OCI-LY1 (cell line): ENCODE measurements around the gene MLX.

ENCODE experiments used
- H2AFZ ChIP-seq: fragments of 200-600 bp; sonication (generic), shearing (Covaris generic); 2 replicates; pipeline ENCODE4 v1.6.0; 2014; ENCODE audit warnings: antibody characterized with exemption, mild to moderate bottlenecking, low read length
- H3F3A ChIP-seq: fragments of 200-600 bp; sonication (generic), shearing (Covaris generic); 2 replicates; pipeline ENCODE4 v1.6.0; 2014; ENCODE audit warnings: mild to moderate bottlenecking, antibody characterized with exemption, low read length, moderate library complexity; ENCODE audit not compliant: insufficient read depth
- H3K27ac ChIP-seq: fragments of 200-600 bp; sonication (generic); 2 replicates; pipeline ENCODE4 v1.5.1; 2014; ENCODE audit warnings: low read length, mixed run types, mild to moderate bottlenecking, low read depth; ENCODE audit not compliant: poor library complexity, severe bottlenecking
- H3K27me3 ChIP-seq: fragments of 200-600 bp; sonication (generic); 2 replicates; pipeline ENCODE4 v1.6.0; 2014; ENCODE audit warnings: antibody characterized with exemption, mild to moderate bottlenecking, low read length, moderate library complexity; ENCODE audit not compliant: insufficient read depth
- H3K36me3 ChIP-seq: fragments of 200-600 bp; sonication (generic); 2 replicates; pipeline ENCODE4 v1.6.1; 2014; ENCODE audit warnings: mild to moderate bottlenecking, antibody characterized with exemption, low read length, moderate library complexity, mixed read lengths; ENCODE audit not compliant: insufficient read depth
- H3K4me1 ChIP-seq: fragments of 200-600 bp; sonication (generic); 2 replicates; pipeline ENCODE4 v1.5.1; 2014; ENCODE audit warnings: mild to moderate bottlenecking, low read length, moderate library complexity; ENCODE audit not compliant: insufficient read depth, severe bottlenecking
- H3K4me2 ChIP-seq: fragments of 200-600 bp; sonication (generic), shearing (Covaris generic); 2 replicates; pipeline ENCODE4 v1.6.1; 2014; ENCODE audit warnings: low read length
- H3K4me3 ChIP-seq: fragments of 200-600 bp; sonication (generic); 2 replicates; pipeline ENCODE4 v1.5.1; 2014; ENCODE audit warnings: low read length, low read depth, mild to moderate bottlenecking, mixed read lengths; ENCODE audit not compliant: poor library complexity, severe bottlenecking
- H3K79me2 ChIP-seq: fragments of 200-600 bp; shearing (Covaris generic); 2 replicates; pipeline ENCODE4 v1.6.1; 2016; ENCODE audit warnings: mixed run types, low read length, mixed read lengths; ENCODE audit not compliant: insufficient read depth
- H3K9ac ChIP-seq: fragments of 200-600 bp; sonication (generic), shearing (Covaris generic); 2 replicates; pipeline ENCODE4 v1.6.1; 2014; ENCODE audit warnings: mild to moderate bottlenecking, low read length, mixed read lengths
- H3K9me2 ChIP-seq: fragments of 200-600 bp; sonication (generic), shearing (Covaris generic); 2 replicates; pipeline ENCODE4 v1.6.1; 2014; ENCODE audit warnings: low read depth, mild to moderate bottlenecking, low read length, mixed read lengths
- H3K9me3 ChIP-seq: fragments of 200-600 bp; shearing (Covaris generic); 2 replicates; pipeline ENCODE4 v1.6.1; 2014; ENCODE audit warnings: low read length, mixed read lengths
- H4K20me1 ChIP-seq: fragments of 200-600 bp; sonication (generic), shearing (Covaris generic); 2 replicates; pipeline ENCODE4 v1.6.0; 2016; ENCODE audit warnings: mild to moderate bottlenecking, low read length; ENCODE audit not compliant: insufficient read depth
- CTCF ChIP-seq: fragments of 200-600 bp; sonication (generic), shearing (Covaris generic); IDR thresholded peaks from 2 replicates; pipeline ENCODE4 v1.5.1; 2017; ENCODE audit warnings: mild to moderate bottlenecking, antibody characterized with exemption, low read length, moderate library complexity, mixed read lengths
- EZH2 ChIP-seq: fragments of 200-600 bp; sonication (generic), shearing (Covaris generic); IDR thresholded peaks from 2 replicates; pipeline ENCODE4 v1.8.0; 2017; ENCODE audit warnings: borderline replicate concordance, mixed run types, mild to moderate bottlenecking, antibody characterized with exemption, low read length, moderate library complexity, mixed read lengths

The MLX gene

GRCh38 chr17:42563543-42563942 lies 3.4 kb upstream of the MLX start:
- H3K27me3 ChIP-seq: no peaks in the 10 kb centered on the region
- no peaks in the 10 kb centered on the region for H3K79me2 ChIP-seq
- no peak overlapping the region for H2AFZ ChIP-seq
- H3K4me3 ChIP-seq: peak overlapping the region; percentile 96
- no peaks in the 10 kb centered on the region; the same call in 1 of the 2 replicates for H3F3A ChIP-seq
- peaks cover 46% of the 10 kb centered on the region for H3K4me1 ChIP-seq
- H3K27ac ChIP-seq: no peak overlapping the region
- peak overlapping the region; percentile 87 for H3K4me2 ChIP-seq
- H3K9me3 ChIP-seq: no peaks in the 10 kb centered on the region
- no peaks in the 10 kb centered on the region for H3K9me2 ChIP-seq
- no peaks in the 10 kb centered on the region for H4K20me1 ChIP-seq
- H3K9ac ChIP-seq: peak overlapping the region; percentile 93; the same call in 1 of the 2 replicates
- TF ChIP-seq EZH2: no peak
- no peak for TF ChIP-seq CTCF
- peaks cover 31% of the 10 kb centered on the region for H3K36me3 ChIP-seq

- H2AFZ ChIP-seq: no peak overlapping the region
- H3K9me2 ChIP-seq: no peaks in the 10 kb centered on the region
- no peaks in the 10 kb centered on the region for H3K79me2 ChIP-seq
- H3K4me1 ChIP-seq: peaks cover 48% of the 10 kb centered on the region
- peaks cover 35% of the 10 kb centered on the region for H3K36me3 ChIP-seq
- TF ChIP-seq EZH2: no peak
- TF ChIP-seq CTCF: no peak
- no peak overlapping the region for H3K27ac ChIP-seq
- no peak overlapping the region; the same call in 1 of the 2 replicates for H3K9ac ChIP-seq
- H4K20me1 ChIP-seq: no peaks in the 10 kb centered on the region
- H3K9me3 ChIP-seq: no peaks in the 10 kb centered on the region
- no peak overlapping the region for H3K4me3 ChIP-seq
- peak overlapping the region; percentile 87 for H3K4me2 ChIP-seq
- no peaks in the 10 kb centered on the region for H3K27me3 ChIP-seq
- H3F3A ChIP-seq: no peaks in the 10 kb centered on the region; the same call in 1 of the 2 replicates
Measured at GRCh38 chr17:42563950-42564349, 3.0 kb upstream of the MLX start.

- Histone ChIP-seq H3K9me3 (no peaks in the 10 kb centered on the region), H3K27me3 (no peaks in the 10 kb centered on the region), H3K9ac (no peak overlapping the region), H3K4me2 (no peak overlapping the region), H4K20me1 (no peaks in the 10 kb centered on the region), H3K9me2 (no peaks in the 10 kb centered on the region), H3K4me1 (peaks cover 48% of the 10 kb centered on the region), H3K79me2 (no peaks in the 10 kb centered on the region), H3K27ac (no peak overlapping the region), H3K36me3 (peaks cover 46% of the 10 kb centered on the region), H3K4me3 (no peak overlapping the region), H2AFZ (no peak overlapping the region), H3F3A (no peaks in the 10 kb centered on the region; the same call in 1 of the 2 replicates)
- TF ChIP-seq CTCF (no peak), EZH2 (no peak)
Measured at GRCh38 chr17:42564815-42565522, 1.9 kb upstream of the MLX start.
